NCI-H774 (cell line): Measurements from ENCODE around the gene CNPY4.

Experiments
- DNase-seq: peaks from one replicate; lab custom pipeline; 2025; lab: John Stamatoyannopoulos, UW

CNPY4 gene

DNA sequence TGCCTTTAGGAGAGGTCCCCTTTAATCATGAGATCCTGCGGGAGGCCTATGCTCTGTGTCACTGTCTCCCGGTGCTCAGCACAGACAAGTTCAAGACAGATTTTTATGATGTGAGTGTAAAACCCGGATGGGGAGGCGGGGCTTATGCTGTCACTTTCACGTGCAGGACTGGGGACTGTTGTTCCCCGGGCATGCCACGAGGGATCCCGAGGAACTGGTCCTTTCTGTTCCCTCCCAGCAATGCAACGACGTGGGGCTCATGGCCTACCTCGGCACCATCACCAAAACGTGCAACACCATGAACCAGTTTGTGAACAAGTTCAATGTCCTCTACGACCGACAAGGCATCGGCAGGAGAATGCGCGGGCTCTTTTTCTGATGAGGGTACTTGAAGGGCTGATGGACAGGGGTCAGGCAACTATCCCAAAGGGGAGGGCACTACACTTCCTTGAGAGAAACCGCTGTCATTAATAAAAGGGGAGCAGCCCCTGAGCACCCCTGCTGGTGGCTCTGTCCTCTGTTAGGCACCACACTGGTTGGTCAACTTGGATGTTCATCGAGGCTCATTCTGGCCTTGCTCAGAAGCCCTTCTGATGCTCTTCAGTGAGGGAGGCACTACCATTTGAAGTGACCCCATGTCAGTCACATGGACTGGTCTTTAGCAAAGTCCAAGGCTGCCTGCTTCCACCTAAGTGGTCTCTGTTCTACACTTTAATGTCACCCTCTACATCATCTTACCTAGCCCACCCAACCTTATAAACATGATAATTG is 27.8 kb upstream of the CNPY4 start:
- DNase-seq = no peak

DNA sequence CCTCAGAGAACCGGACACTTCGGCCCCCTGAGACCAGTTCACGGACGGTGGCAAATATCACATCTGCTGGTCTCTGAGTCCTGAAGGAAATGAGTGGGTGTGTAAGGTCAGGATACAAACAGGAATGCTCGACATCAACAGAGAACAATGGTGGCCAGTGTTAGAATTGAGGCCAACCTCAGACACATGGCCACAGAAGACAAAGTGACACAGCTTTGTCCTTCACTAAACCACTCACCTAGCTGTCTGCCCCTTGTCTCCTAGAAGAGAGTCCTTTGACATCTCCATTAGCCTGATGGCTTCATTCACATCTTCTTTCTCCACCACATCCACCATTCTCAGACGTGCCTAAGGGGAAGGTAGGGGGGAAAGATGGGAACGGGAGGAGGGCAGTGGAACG is 26.4 kb upstream of the CNPY4 start:
- no peak for DNase-seq

DNA sequence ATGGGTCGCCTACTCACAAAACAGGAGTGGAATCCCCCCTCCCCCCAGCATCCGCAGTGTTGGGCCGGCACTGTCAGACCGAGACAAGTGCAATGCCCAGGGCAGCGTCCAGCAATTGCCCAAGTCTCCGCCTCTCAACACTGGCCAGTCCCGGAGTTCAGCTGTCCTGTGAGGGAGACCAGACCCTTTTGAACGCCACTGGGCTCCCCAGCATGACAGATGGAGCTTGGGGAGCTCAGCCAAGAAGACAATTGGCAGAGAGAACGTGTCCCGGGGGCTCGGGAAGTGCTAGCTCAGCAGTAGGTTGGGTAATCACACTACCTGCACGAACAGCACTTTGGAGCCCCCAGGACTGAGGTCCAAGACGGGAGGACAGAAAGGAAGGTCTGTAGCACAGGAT is 25.9 kb upstream of the CNPY4 start:
- no peak for DNase-seq

DNA sequence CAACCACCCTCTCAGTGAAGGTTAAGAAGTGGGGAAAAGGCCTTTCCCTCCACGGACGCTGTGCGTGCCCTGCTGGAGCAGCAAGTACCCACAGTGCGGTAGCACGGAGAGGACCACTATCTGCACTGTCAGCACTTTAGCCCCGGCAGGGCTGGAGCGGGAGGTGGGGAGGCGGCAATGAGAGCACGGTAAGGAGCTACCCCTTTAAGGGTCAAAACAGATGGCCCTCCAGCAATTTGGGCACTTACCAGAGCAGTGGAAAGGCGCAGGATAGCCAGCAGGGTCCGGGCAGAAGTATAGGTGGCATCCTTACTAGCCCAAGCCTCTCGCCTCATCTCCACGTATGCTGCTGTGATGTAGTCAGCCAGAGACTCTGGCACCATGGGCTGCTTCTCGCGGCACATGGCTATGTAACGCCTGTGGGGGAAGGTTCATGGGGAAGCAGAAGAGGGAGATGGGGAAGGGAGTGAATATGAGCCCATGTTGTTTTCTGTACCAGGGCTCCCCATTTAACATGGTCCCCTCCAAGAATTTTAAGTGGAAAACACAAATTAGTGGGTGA is 25.4 kb upstream of the CNPY4 start:
- no peak for DNase-seq

DNA sequence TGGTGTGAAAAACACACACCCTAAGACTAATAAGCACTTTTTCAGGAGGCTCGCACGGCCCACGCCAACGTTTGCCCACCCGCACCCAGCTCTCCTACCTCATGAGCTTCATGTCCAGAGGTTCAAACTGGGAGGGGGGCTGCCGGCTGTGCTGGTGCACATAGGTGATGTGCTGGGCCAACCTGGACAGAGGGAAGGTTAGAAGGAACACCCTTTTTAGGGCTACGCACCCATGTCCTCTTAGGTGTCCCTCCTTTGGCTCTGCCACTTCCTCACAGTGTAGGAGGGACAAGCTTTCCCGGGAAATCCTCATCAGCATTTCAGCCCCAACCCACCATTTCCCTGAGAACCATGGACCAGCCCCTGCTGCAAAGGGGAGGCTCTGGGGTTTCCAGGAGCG is 24.1 kb upstream of the CNPY4 start:
- DNase-seq = no peak

DNA sequence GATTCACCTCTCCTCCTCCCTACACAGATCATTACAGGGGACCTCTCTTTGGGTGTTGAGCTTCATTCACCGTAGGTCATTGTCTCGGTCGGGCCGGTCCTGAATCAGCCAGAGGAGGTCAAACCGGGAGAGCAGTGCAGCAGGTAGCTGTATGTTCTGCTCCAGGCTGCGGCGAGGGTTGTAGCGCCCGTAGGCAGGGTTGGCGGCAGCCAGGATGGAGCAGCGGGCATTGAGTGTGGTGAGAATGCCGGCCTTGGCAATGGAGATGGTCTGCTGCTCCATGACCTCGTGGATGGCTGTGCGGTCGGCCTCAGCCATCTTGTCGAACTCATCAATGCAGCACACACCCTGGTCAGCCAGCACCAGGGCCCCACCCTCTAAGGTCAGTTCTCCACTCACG is 23.7 kb upstream of the CNPY4 start:
- DNase-seq = no peak

DNA sequence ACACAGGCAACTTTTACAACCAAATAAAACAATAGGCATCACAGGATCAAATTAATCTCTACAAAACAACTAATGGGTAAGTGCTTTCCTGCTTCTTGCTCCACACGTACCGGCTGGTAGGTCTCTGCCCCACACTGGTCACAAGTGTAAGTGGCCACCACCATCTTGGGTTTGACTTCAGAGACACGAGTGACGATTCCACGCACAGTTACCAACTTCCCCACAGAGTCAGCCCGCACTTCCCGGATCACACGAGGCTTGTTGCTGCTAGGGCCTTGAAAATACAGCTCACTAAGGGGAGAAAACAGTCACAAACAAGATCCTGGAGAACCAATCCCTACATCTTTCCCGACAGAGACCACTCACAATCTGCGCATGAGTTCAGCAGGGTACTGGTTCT is 20.5 kb upstream of the CNPY4 start:
- no peak for DNase-seq

DNA sequence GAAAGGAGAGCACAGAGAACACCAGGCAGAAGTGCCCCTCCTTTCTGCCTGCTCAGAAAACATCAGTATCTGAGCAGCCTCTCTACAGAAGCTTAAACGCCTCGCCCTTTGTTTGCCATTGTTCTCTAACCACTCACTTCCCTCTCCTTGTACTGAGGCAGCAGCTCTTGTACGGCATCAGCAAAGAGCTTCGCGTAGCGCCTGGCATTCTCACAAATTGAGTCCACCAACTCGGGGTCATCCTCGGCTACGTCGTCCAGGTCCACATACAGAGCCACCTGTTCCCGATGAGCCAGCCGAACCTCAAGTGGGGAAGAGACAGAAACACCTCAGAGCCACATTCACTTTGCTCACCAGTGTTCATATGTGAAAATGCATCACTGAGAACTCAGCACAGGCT is 20.0 kb upstream of the CNPY4 start:
- no peak for DNase-seq

DNA sequence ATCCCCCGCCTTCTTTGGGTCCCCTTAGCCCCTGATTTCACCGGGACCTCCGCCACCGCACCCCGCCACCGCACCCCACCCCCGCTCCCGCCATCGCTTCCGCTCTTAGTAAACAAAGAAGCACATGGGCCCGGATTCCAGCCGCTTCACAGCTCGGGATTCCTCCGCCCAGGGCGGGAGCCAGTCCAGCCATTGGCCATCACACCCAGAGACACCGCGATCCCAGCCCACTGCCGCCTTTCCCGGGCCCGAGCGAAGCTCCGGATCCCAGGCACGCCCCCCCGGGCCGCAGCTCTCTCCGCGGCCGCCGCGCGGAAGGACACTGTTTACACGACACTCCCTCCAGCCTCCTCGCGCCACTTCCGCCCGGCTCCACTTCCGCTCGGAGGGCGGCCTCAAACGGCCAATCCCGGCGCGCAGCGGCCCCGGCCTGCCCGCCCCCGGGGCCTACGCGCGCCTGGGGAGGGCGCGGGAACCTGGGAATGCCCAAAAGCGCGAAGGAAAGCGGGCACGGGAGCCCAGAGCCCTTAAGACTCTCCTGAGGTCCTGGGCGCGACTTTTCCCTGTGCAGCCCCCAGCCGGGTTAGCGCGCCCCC is 18.9 kb upstream of the CNPY4 start:
- peak; percentile 95 for DNase-seq

DNA sequence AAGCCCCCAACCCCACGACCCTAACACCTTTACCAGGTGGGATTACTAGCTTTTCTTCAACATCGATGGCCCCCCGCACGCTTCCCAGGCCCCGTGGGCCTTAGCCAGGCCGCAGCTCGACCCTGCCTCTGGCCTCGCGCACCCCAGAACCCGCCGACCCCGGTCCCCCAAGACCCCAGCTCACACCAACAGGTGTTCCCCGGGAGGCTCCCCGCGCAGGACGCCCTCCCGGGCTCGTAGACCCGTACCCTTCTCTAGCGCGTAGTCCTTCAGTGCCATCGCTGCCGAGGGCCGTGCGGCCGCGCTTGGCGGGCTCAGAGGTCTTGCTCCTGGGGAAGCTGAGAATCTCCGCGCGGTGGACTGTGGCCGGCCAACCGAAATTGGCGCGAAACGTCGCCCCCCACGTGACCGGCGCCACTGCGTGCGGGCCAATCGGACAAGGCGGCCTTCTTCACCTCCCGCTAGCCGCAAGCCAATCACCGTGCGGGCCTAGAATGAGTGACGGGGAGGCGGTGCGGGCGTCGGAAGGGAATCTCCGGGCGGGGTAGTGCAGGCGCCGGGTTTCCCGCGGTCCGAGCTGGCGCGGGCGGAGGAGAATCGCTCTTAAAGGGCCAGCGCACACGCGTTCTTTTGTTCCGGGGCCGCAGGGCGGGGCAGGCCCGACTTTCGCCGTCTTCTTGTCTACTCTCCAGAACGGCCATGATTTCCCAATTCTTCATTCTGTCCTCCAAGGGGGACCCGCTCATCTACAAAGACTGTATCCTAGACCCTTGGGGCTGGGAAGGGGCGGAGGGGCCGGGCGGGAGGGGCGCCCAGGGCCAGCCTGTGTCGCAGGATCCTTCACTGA is 18.2 kb upstream of the CNPY4 start, which contains the start of the genes AP4M1 and MCM7:
AP4M1 (plus strand) TSS at position 628 of the 847 bp plus-strand sequence; CDS start at position 700, 72 bp downstream.
MCM7 (minus strand) TSS at position 382 of the 847 bp plus-strand sequence; CDS start at position 279, 103 bp downstream.
- DNase-seq = peak; percentile 99

DNA sequence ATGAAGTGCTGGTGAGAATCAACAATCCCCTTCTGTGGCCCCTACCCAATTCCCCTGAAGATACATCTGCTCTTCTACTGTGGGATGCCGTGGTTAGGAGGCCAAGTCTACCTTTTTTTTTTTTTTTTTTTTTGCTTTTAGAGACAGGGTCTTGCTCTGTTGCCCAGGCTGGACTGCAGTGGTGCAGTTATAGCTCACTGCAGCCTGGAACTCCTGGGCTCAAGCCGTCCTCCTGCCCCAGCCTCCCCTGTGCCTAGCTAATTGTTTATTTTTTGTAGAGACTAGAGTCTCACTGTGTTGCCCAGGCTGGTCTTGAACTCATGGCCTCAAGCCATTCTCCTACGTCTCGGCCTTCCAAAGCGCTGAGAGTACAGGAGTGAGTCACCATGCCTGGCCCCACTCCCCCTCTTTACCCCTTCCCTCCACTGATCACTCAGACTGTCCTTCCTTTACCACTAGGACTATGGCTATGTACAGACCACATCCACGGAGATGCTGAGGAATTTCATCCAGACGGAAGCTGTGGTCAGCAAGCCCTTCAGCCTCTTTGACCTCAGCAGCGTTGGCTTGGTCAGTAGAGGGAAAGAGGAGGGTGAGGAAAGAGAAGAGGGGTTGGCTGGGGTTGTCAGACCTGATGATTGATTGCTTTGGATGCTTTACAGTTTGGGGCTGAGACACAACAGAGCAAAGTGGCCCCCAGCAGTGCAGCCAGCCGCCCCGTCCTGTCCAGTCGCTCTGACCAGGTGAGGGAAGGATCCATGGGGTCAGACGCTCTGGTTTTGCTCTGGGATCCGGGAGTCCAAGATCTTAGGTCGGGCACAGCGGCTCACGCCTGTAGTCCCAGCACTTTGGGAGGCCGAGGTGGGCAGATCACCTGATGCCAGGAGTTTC is 16.2 kb upstream of the CNPY4 start:
- no peak for DNase-seq

DNA sequence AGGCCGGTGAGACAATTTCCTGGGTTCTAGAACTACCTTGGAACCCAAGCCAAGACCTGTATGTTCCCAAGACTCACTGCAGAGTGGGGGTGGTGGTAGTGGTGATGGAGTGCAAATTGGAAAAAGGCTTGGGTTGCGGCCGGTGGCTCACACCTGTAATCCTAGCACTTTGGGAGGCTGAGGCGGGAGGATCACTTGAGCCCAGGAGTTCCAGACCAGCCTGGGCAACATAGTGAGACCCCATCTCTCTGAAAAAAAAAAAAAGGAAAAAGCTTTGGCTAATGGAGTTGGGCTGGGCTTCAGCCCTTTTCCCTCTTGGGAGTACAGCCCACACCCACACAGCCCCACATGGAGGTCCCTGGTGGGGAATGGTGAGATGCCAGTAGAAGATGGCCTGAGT is 13.9 kb upstream of the CNPY4 start:
- no peak for DNase-seq

DNA sequence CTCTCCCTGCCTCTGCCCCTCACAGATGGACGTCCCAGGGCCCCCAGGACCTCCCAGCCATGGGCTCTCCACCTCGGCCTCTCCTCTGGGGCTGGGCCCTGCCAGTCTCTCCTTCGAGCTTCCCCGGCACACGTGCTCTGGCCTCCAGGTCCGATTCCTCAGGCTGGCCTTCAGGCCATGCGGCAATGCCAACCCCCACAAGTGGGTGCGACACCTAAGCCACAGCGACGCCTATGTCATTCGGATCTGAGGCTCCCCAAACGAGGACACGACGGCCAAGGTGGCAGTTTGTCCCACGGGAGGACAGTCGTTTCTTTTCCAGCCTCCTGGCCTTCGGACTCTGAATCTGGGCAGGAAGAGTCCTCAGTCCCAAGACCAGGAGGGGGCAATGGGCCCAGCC is 12.8 kb upstream of the CNPY4 start:
- no peak for DNase-seq

DNA sequence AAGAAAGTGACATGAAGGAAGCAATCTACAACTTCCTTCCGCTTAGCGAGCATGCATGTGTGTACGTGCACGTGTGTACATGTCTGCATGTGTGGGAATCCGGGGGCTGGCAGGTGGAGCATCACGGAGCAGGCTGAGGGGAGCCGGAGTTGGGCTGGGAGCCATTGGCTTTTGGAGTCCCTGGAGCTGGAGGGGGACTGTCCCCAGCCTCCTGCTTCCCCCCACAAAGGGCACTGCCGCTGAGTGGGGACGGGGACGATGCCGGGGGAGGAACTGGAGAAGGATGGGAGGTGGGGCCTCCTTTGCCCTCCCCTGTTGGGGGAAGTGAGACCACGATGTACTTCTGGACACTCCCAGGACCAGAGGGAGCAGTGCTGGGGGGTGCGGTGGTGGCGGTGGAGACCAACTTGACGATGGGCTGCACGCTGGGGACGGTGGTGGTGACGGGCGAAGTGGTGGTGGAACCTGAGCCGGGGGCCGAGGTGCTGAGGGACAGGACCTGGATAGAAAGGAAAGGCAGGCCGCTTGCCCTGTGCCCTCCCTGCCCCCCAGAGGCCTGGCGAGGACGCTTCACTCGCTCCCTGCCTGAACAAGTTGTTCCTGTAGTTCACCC is 12.2 kb upstream of the CNPY4 start:
- no peak for DNase-seq

DNA sequence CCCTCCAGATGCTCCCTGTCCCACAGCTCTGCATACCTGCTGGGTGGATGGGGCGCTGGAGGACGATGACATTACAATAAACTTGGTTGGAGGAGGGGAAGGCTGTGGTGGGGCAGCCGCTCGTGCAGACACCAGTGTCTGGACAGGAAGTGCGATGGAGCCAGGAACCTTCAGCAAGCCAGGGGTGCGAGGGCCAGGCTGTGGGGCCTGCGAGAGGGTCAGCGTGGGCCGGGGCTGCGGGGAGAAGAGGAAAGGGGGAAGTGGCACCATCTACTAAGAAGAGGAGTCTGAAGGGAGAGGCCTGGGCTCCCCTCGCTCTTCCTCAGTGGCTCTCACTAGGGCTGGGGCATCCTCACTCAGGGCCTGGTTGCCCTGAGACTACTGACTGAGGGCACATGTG is 11.5 kb upstream of the CNPY4 start:
- DNase-seq = no peak

DNA sequence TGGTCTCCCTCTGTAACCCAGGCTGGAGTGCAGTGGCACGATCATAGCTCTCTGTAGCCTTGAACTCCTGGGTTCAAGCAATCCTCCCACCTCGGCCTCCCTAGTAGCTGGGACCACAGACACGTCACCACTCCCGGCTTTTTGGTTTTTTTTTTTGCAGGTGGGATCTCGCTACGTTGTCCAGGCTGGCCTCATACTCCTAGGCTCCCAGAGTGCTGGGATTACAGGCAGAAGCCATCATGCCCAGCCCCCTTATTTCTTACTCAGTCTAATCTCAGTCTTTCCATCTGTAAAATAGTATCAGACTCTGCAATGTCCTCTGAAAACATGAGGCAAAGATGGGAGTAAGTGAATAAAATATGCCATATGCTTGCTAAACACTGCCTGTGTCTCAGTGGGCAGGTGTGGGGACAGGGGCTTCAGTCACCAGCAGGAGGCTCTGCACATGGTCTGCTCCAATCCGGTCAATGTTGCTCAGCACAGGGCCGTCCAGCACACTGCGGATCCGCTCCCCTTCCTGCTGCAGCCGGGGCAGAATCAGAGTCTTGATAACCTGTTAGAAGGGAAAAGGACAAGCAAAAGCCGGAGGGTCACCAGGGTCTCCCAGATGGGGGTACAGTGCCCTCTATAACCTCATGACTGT is 9.8 kb upstream of the CNPY4 start:
- no peak for DNase-seq

DNA sequence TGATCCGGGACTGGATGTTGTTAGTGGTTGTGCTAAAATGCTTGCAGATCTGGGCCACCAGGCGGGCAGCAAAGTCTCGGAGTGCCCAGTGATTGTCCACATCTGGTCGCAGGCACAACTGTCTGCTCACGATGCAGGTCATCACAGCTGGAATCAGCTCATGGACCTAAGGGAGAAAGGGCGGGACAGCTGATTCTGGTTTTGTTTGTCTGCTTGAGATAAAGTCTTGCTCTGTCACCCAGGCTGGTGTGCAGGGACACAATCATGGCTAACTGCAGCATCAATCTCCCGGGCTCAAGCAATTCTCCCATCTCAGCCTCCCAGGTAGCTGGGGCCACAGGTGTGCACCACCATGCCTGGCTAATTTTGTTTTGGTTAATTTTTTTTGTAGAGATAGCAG is 8.3 kb upstream of the CNPY4 start:
- DNase-seq = no peak

DNA sequence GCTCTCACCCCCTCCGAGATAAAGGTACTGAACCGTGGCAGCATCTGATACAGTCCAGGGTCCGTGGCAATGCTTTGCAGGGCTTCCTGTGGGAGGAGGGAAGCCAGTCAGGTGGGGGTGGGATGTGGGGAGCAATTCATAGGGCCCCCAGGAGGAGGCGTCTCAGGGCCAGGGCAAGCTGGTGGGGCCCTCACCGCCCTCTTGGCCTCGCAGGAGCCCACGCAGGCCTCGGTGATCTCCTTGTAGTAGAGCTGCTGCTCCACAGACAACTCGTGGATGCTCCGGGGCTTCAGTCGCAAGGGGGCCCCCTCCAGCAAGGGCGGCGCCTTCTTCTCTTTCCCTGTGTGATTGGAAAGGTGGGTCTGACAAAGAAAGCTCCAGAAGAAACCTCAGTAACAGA is 7.5 kb upstream of the CNPY4 start:
- DNase-seq = no peak

DNA sequence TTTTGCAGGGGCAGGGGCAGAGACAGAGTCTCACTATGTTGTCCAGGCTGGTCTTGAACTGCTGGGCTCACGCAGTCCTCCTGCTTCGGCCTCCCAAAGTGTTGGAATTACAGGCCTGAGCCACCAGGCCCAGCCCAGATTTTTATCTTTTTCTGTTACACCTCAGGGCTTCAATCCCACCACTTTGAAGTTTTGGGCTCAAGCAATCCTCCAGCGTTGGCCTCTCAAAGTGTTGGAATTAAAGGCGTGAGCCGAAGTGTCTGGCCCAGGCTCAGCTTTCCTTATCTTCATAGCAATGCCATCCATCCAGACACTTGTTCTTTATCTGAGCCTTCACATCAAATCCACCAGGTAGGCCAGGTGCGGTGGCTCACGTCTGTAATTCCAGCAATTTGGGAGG is 4.4 kb upstream of the CNPY4 start:
- DNase-seq = no peak

DNA sequence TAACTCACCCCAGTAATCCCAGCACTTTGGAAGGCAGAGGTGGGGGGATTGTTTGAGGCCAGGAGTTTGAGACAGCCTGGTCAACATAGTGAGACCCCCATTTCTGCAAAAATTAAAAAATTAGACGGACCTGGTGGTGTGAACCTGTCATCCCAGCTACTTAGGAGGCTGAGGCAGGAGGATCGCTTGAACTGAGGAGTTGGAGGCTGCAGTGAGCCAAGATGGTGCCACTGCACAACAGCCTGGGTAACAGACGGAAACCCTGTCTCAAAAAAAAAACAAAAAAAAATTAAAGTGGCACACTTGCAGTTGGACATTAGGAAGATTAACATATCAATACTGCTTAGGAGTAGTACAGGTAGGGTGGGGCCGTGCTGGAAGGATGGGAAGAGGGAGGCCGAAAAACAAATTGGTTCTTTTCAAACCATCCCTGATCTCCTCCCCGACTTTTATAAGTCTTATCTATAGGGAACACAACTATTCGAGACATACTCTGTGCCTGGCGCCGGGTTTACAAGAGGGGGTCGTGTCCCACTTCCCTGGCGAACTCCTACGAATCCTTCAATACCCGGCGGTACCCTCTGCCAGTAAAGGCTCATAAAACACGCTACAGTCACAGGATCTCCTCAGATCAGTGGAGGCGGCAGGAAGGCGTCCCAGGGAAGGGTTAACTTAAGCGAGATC is 904 bp upstream of the CNPY4 start:
- no peak for DNase-seq
